A673 (cell line): ENCODE data around the gene TRMT11.

Source experiments
- EZH2 ChIP-seq: fragments of 200-600 bp; sonication (generic); IDR thresholded peaks from 2 replicates; pipeline ENCODE4 v1.6.1; 2017; ENCODE audit warnings: borderline replicate concordance, low read depth, mild to moderate bottlenecking, mixed read lengths, antibody characterized with exemption, low read length; ENCODE audit not compliant: poor library complexity, severe bottlenecking
- TF ChIP-seq, protein P1 (sequence below): fragments of 300-800, 200-600 bp; sonication (generic); conservative IDR thresholded peaks from 2 replicates; pipeline ENCODE4 v1.5.1; 2017; ENCODE audit warnings: low read depth, mild to moderate bottlenecking, antibody characterized with exemption, low read length, moderate library complexity, mixed read lengths

- TF ChIP-seq, protein P1, sequence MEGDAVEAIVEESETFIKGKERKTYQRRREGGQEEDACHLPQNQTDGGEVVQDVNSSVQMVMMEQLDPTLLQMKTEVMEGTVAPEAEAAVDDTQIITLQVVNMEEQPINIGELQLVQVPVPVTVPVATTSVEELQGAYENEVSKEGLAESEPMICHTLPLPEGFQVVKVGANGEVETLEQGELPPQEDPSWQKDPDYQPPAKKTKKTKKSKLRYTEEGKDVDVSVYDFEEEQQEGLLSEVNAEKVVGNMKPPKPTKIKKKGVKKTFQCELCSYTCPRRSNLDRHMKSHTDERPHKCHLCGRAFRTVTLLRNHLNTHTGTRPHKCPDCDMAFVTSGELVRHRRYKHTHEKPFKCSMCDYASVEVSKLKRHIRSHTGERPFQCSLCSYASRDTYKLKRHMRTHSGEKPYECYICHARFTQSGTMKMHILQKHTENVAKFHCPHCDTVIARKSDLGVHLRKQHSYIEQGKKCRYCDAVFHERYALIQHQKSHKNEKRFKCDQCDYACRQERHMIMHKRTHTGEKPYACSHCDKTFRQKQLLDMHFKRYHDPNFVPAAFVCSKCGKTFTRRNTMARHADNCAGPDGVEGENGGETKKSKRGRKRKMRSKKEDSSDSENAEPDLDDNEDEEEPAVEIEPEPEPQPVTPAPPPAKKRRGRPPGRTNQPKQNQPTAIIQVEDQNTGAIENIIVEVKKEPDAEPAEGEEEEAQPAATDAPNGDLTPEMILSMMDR: no peak
- no peak for TF ChIP-seq EZH2
Observed at GRCh38 chr6:125945378-125946141, 40.8 kb upstream of the TRMT11 start.
